NCI-H82 (cell line): ENCODE measurements around the gene VWA5A.

Experiments used
- DNase-seq: peaks from one replicate; lab custom pipeline; 2025; lab: John Stamatoyannopoulos, UW

The VWA5A gene

GRCh38 chr11:124114942-124115781 is at the start of gene VWA5A:
VWA5A (plus strand) TSS chr11:124115450; CDS start chr11:124117512, 2,062 bp downstream.
- DNase-seq = peak; percentile 73

- DNase-seq = no peak
Measured at GRCh38 chr11:124068601-124069110, 46.6 kb upstream of the VWA5A start.

GRCh38 chr11:124069429-124070401 is 45.5 kb upstream of the VWA5A start:
- peak; percentile 97 for DNase-seq

GRCh38 chr11:124070915-124071622 is 44.2 kb upstream of the VWA5A start:
- peak; percentile 78 for DNase-seq

GRCh38 chr11:124071623-124071948 is 43.7 kb upstream of the VWA5A start:
- no peak for DNase-seq

GRCh38 chr11:124072147-124072546 is 43.1 kb upstream of the VWA5A start:
- DNase-seq = no peak

- DNase-seq = no peak
Measured at GRCh38 chr11:124074554-124074953, 40.7 kb upstream of the VWA5A start.

- DNase-seq = no peak
Measured at GRCh38 chr11:124075492-124075840, 39.8 kb upstream of the VWA5A start.

GRCh38 chr11:124075841-124076651 is 39.2 kb upstream of the VWA5A start:
- no peak for DNase-seq

GRCh38 chr11:124077266-124077665 is 38.0 kb upstream of the VWA5A start:
- no peak for DNase-seq

- DNase-seq = no peak
Measured at GRCh38 chr11:124078591-124078990, 36.7 kb upstream of the VWA5A start.

- DNase-seq = peak; percentile 1
Measured at GRCh38 chr11:124079631-124080326, 35.5 kb upstream of the VWA5A start.

- no peak for DNase-seq
Measured at GRCh38 chr11:124080327-124081001, 34.8 kb upstream of the VWA5A start.

GRCh38 chr11:124081483-124081882 is 33.8 kb upstream of the VWA5A start:
- DNase-seq = no peak

- DNase-seq = no peak
Measured at GRCh38 chr11:124082371-124082770, 32.9 kb upstream of the VWA5A start.

- DNase-seq = no peak
Measured at GRCh38 chr11:124085583-124085982, 29.7 kb upstream of the VWA5A start.

GRCh38 chr11:124085997-124086846 is 29.0 kb upstream of the VWA5A start:
- DNase-seq = peak; percentile 38

GRCh38 chr11:124090996-124091395 is 24.3 kb upstream of the VWA5A start:
- DNase-seq = no peak

GRCh38 chr11:124093330-124093729 is 21.9 kb upstream of the VWA5A start:
- no peak for DNase-seq
